ENCODE data around the gene CNTNAP2.

The CNTNAP2 gene

GRCh38 chr7:148468700-148469098 lies 2352.1 kb downstream of the CNTNAP2 start:
- Mint-ChIP-seq H3K4me3 (no peak overlapping the region), H3K4me1 (ENCODE audit: low read depth) (no peaks in the 10 kb centered on the region), H3K27me3 (peaks cover 2% of the 10 kb centered on the region), H3K9me3 (ENCODE audit: low read depth) (no peaks in the 10 kb centered on the region), H3K27ac (no peak overlapping the region), H3K36me3 (no peaks in the 10 kb centered on the region)

Data from activated naive CD8-positive, alpha-beta T cell (primary cell).